ENCODE measurements around the gene EMC6.

The EMC6 gene

GRCh38 chr17:3656755-3657587 lies 11.6 kb upstream of the EMC6 start:
- Histone ChIP-seq H3K27ac (ENCODE audit: low read depth, low read length) (no peak overlapping the region), H3K36me3 (ENCODE audit: control insufficient read depth, insufficient read depth, low read length) (peaks cover 35% of the 10 kb centered on the region), H3K4me1 (ENCODE audit: control insufficient read depth, insufficient read depth, low read length) (peaks cover 7% of the 10 kb centered on the region), H3K27me3 (ENCODE audit: control insufficient read depth, insufficient read depth, low read length) (no peaks in the 10 kb centered on the region), H3K9me3 (ENCODE audit: control insufficient read depth, insufficient read depth, low read depth, low read length) (no peaks in the 10 kb centered on the region), H3K4me3 (ENCODE audit: low read depth, low read length) (no peak overlapping the region), H3K9ac (ENCODE audit: low read length) (peak overlapping the region; percentile 18)

- H3K4me3 ChIP-seq (ENCODE audit: low read depth, low read length) = no peak overlapping the region
- H3K9me3 ChIP-seq (ENCODE audit: control insufficient read depth, insufficient read depth, low read depth, low read length) = no peaks in the 10 kb centered on the region
- H3K27ac ChIP-seq (ENCODE audit: low read depth, low read length) = no peak overlapping the region
- no peaks in the 10 kb centered on the region for H3K27me3 ChIP-seq (ENCODE audit: control insufficient read depth, insufficient read depth, low read length)
- H3K4me1 ChIP-seq (ENCODE audit: control insufficient read depth, insufficient read depth, low read length) = peaks cover 7% of the 10 kb centered on the region
- peaks cover 37% of the 10 kb centered on the region for H3K36me3 ChIP-seq (ENCODE audit: control insufficient read depth, insufficient read depth, low read length)
- no peak overlapping the region for H3K9ac ChIP-seq (ENCODE audit: low read length)
Measured at GRCh38 chr17:3657588-3657869, 11.1 kb upstream of the EMC6 start.

- no peak overlapping the region for H3K4me3 ChIP-seq (ENCODE audit: low read depth, low read length)
- H3K27ac ChIP-seq (ENCODE audit: low read depth, low read length) = no peak overlapping the region
- no peaks in the 10 kb centered on the region for H3K9me3 ChIP-seq (ENCODE audit: control insufficient read depth, insufficient read depth, low read depth, low read length)
- peaks cover 42% of the 10 kb centered on the region for H3K36me3 ChIP-seq (ENCODE audit: control insufficient read depth, insufficient read depth, low read length)
- H3K9ac ChIP-seq (ENCODE audit: low read length) = no peak overlapping the region
- peaks cover 7% of the 10 kb centered on the region for H3K4me1 ChIP-seq (ENCODE audit: control insufficient read depth, insufficient read depth, low read length)
- H3K27me3 ChIP-seq (ENCODE audit: control insufficient read depth, insufficient read depth, low read length) = no peaks in the 10 kb centered on the region
Measured at GRCh38 chr17:3657874-3658783, 10.5 kb upstream of the EMC6 start.

GRCh38 chr17:3658784-3659449 lies 9.7 kb upstream of the EMC6 start:
- peaks cover 7% of the 10 kb centered on the region for H3K4me1 ChIP-seq (ENCODE audit: control insufficient read depth, insufficient read depth, low read length)
- no peaks in the 10 kb centered on the region for H3K27me3 ChIP-seq (ENCODE audit: control insufficient read depth, insufficient read depth, low read length)
- H3K9ac ChIP-seq (ENCODE audit: low read length) = no peak overlapping the region
- peaks cover 50% of the 10 kb centered on the region for H3K36me3 ChIP-seq (ENCODE audit: control insufficient read depth, insufficient read depth, low read length)
- no peak overlapping the region for H3K4me3 ChIP-seq (ENCODE audit: low read depth, low read length)
- H3K27ac ChIP-seq (ENCODE audit: low read depth, low read length) = no peak overlapping the region; the same call in 1 of the 2 replicates
- H3K9me3 ChIP-seq (ENCODE audit: control insufficient read depth, insufficient read depth, low read depth, low read length) = no peaks in the 10 kb centered on the region

GRCh38 chr17:3659541-3660111 lies 9.0 kb upstream of the EMC6 start:
- Histone ChIP-seq H3K4me3 (ENCODE audit: low read depth, low read length) (no peak overlapping the region), H3K27ac (ENCODE audit: low read depth, low read length) (no peak overlapping the region; the same call in 1 of the 2 replicates), H3K4me1 (ENCODE audit: control insufficient read depth, insufficient read depth, low read length) (peaks cover 7% of the 10 kb centered on the region), H3K9ac (ENCODE audit: low read length) (peak overlapping the region; percentile 38), H3K27me3 (ENCODE audit: control insufficient read depth, insufficient read depth, low read length) (no peaks in the 10 kb centered on the region), H3K36me3 (ENCODE audit: control insufficient read depth, insufficient read depth, low read length) (peaks cover 56% of the 10 kb centered on the region), H3K9me3 (ENCODE audit: control insufficient read depth, insufficient read depth, low read depth, low read length) (no peaks in the 10 kb centered on the region)

- Histone ChIP-seq H3K27ac (ENCODE audit: low read depth, low read length) (no peak overlapping the region), H3K4me3 (ENCODE audit: low read depth, low read length) (no peak overlapping the region), H3K36me3 (ENCODE audit: control insufficient read depth, insufficient read depth, low read length) (peaks cover 58% of the 10 kb centered on the region)
Measured at GRCh38 chr17:3660311-3660891, 8.2 kb upstream of the EMC6 start.

GRCh38 chr17:3663102-3664011 lies 5.3 kb upstream of the EMC6 start:
- Histone ChIP-seq H3K9me3 (ENCODE audit: control insufficient read depth, insufficient read depth, low read depth, low read length) (no peaks in the 10 kb centered on the region), H3K36me3 (ENCODE audit: control insufficient read depth, insufficient read depth, low read length) (peaks cover 43% of the 10 kb centered on the region), H3K27ac (ENCODE audit: low read depth, low read length) (no peak overlapping the region), H3K4me3 (ENCODE audit: low read depth, low read length) (no peak overlapping the region), H3K27me3 (ENCODE audit: control insufficient read depth, insufficient read depth, low read length) (no peaks in the 10 kb centered on the region), H3K4me1 (ENCODE audit: control insufficient read depth, insufficient read depth, low read length) (peaks cover 13% of the 10 kb centered on the region), H3K9ac (ENCODE audit: low read length) (no peak overlapping the region)

More at GRCh38 chr17:3660311-3660891, 8.2 kb upstream of the EMC6 start:
- Histone ChIP-seq H3K9ac (ENCODE audit: low read length) (no peak overlapping the region), H3K4me1 (ENCODE audit: control insufficient read depth, insufficient read depth, low read length) (peaks cover 7% of the 10 kb centered on the region), H3K9me3 (ENCODE audit: control insufficient read depth, insufficient read depth, low read depth, low read length) (no peaks in the 10 kb centered on the region), H3K27me3 (ENCODE audit: control insufficient read depth, insufficient read depth, low read length) (no peaks in the 10 kb centered on the region)

- peaks cover 6% of the 10 kb centered on the region for H3K4me1 ChIP-seq (ENCODE audit: control insufficient read depth, insufficient read depth, low read length)
- H3K9me3 ChIP-seq (ENCODE audit: control insufficient read depth, insufficient read depth, low read depth, low read length) = no peaks in the 10 kb centered on the region
- no peak overlapping the region for H3K4me3 ChIP-seq (ENCODE audit: low read depth, low read length)
- peaks cover 34% of the 10 kb centered on the region for H3K36me3 ChIP-seq (ENCODE audit: control insufficient read depth, insufficient read depth, low read length)
- no peak overlapping the region for H3K27ac ChIP-seq (ENCODE audit: low read depth, low read length)
- no peaks in the 10 kb centered on the region for H3K27me3 ChIP-seq (ENCODE audit: control insufficient read depth, insufficient read depth, low read length)
- no peak overlapping the region for H3K9ac ChIP-seq (ENCODE audit: low read length)
Measured at GRCh38 chr17:3665834-3666233, 2.8 kb upstream of the EMC6 start.

- 0 out of 2 replicates have a peak overlapping the region, but pooled peaks have one; percentile 6 for H3K4me3 ChIP-seq (ENCODE audit: low read depth, low read length)
- H3K36me3 ChIP-seq (ENCODE audit: control insufficient read depth, insufficient read depth, low read length) = peaks cover 28% of the 10 kb centered on the region
- peak overlapping the region; percentile 24 for H3K9ac ChIP-seq (ENCODE audit: low read length)
- no peaks in the 10 kb centered on the region for H3K9me3 ChIP-seq (ENCODE audit: control insufficient read depth, insufficient read depth, low read depth, low read length)
- H3K27me3 ChIP-seq (ENCODE audit: control insufficient read depth, insufficient read depth, low read length) = no peaks in the 10 kb centered on the region
- H3K27ac ChIP-seq (ENCODE audit: low read depth, low read length) = no peak overlapping the region
- H3K4me1 ChIP-seq (ENCODE audit: control insufficient read depth, insufficient read depth, low read length) = peaks cover 6% of the 10 kb centered on the region
Measured at GRCh38 chr17:3666516-3666915, 2.1 kb upstream of the EMC6 start.

All from HUES6 (cell line).